Stimulated activated naive B cell treated with anti-CD40 and anti-IgM and Interleukin-4, amounts not matched to agents 10 μg/mL and 1 μg/mL and 100 μg/mL, for 72 hours (primary cell): ENCODE data around the gene ETFDH.
"Not testable (repeated sequence)": the region's sequence is repeated elsewhere in the genome, so short reads cannot be mapped to it uniquely, and the experiment has no call there.

Experiments
- ATAC-seq, 2 donors: fragments of 150-1000 bp; cut with Tn5 transposase; replicated peaks; 2 replicates each; pipeline ENCODE4 v1.10.0; 2021; ENCODE audit warnings: moderate library complexity in 1 of 2
- DNase-seq: peaks from one replicate; pipeline ENCODE4 v3.0.0; 2021
- H3K27ac Mint-ChIP-seq: one replicate; pipeline ENCODE4 v1.8.0; 2022; ENCODE audit warnings: mild to moderate bottlenecking, mixed read lengths
- H3K27me3 Mint-ChIP-seq, 2 donors: one replicate each; pipeline ENCODE4 v1.8.0; 2022; ENCODE audit warnings: mixed read lengths in 2 of 2
- H3K36me3 Mint-ChIP-seq, 2 donors: one replicate each; pipeline ENCODE4 v1.8.0; 2022; ENCODE audit warnings: mixed read lengths in 2 of 2, mild to moderate bottlenecking in 1 of 2
- H3K4me1 Mint-ChIP-seq, 2 donors: one replicate each; pipeline ENCODE4 v1.8.0; 2022; ENCODE audit warnings: mixed read lengths in 2 of 2, mild to moderate bottlenecking in 1 of 2
- H3K4me3 Mint-ChIP-seq, 2 donors: one replicate each; pipeline ENCODE4 v1.8.0; 2022; ENCODE audit warnings: mild to moderate bottlenecking in 2 of 2, mixed read lengths in 2 of 2, moderate library complexity in 1 of 2
- H3K9me3 Mint-ChIP-seq, 2 donors: one replicate each; pipeline ENCODE4 v1.8.0; 2022; ENCODE audit warnings: mixed read lengths in 2 of 2, mild to moderate bottlenecking in 1 of 2

ETFDH gene

GRCh38 chr4:158754385-158755180 is 82.5 kb downstream of the ETFDH start:
- no peak for DNase-seq
- Mint-ChIP-seq H3K27me3 (peaks cover 43 to 64% of the 10 kb centered on the region in 2 donors), H3K27ac (no peak overlapping the region), H3K4me3 (no peak overlapping the region), H3K4me1 (no peaks in the 10 kb centered on the region), H3K36me3 (peaks cover 0 to 6% of the 10 kb centered on the region in 2 donors), H3K9me3 (peaks cover 12 to 17% of the 10 kb centered on the region in 2 donors)
- ATAC-seq, result no peak

GRCh38 chr4:158755819-158756218 is 83.7 kb downstream of the ETFDH start:
- not testable (repeated sequence) for H3K27ac Mint-ChIP-seq, H3K4me1 Mint-ChIP-seq, DNase-seq, H3K4me3 Mint-ChIP-seq, ATAC-seq, H3K36me3 Mint-ChIP-seq
- Mint-ChIP-seq H3K9me3 (peaks cover 12 to 18% of the 10 kb centered on the region in 2 donors), H3K27me3 (peaks cover 39 to 73% of the 10 kb centered on the region in 2 donors)

GRCh38 chr4:158756588-158756987 is 84.5 kb downstream of the ETFDH start:
- Mint-ChIP-seq H3K27me3 (peaks cover 42 to 74% of the 10 kb centered on the region in 2 donors), H3K4me1 (no peaks in the 10 kb centered on the region), H3K36me3 (peaks cover 0 to 6% of the 10 kb centered on the region in 2 donors), H3K27ac (no peak overlapping the region), H3K9me3 (peaks cover 12 to 18% of the 10 kb centered on the region in 2 donors), H3K4me3 (no peak overlapping the region)
- ATAC-seq (no peak), DNase-seq (no peak)

GRCh38 chr4:158758142-158758541 is 86.0 kb downstream of the ETFDH start:
- peaks cover 57 to 85% of the 10 kb centered on the region in 2 donors for H3K27me3 Mint-ChIP-seq
- DNase-seq, result no peak
- no peak overlapping the region for H3K4me3 Mint-ChIP-seq
- peaks cover 12 to 18% of the 10 kb centered on the region in 2 donors for H3K9me3 Mint-ChIP-seq
- peaks cover 0 to 6% of the 10 kb centered on the region in 2 donors for H3K36me3 Mint-ChIP-seq
- no peak for ATAC-seq
- no peaks in the 10 kb centered on the region for H3K4me1 Mint-ChIP-seq
- no peak overlapping the region for H3K27ac Mint-ChIP-seq

GRCh38 chr4:158758703-158759102 is 86.6 kb downstream of the ETFDH start:
- DNase-seq (no peak), ATAC-seq (no peak)
- Mint-ChIP-seq H3K4me1 (no peaks in the 10 kb centered on the region), H3K36me3 (peaks cover 0 to 6% of the 10 kb centered on the region in 2 donors), H3K27me3 (peaks cover 61 to 91% of the 10 kb centered on the region in 2 donors), H3K27ac (no peak overlapping the region), H3K4me3 (no peak overlapping the region), H3K9me3 (peaks cover 12 to 18% of the 10 kb centered on the region in 2 donors)
